Measurements from ENCODE around the gene LRRC73. TPM values are rescaled to one million over a fixed set of nuclear protein-coding genes. Genes with fewer than 3 reads are reported as not detected.

The LRRC73 gene
- total and polyA plus RNA-seq, 10 donors: 0.11 to 1.3 (median 0.64) TPM

- TF ChIP-seq POLR2A (IDR thresholded peaks at IDR 0.05) (no peak), CTCF (IDR thresholded peaks at IDR 0.05 in 8 of 11, conservative IDR thresholded peaks at IDR 0.05 in 3 of 11) (no peak)
- peaks cover 5 to 74% (median 61%) of the 10 kb centered on the region in 6 donors for H3K36me3 ChIP-seq
- peak overlapping the region; percentile 64 to 97 (median 84) for H3K4me3 ChIP-seq
- WGBS, 5 donors: 0 to 5% (median 1%) methylated on average over 10 of the region's 10 CpGs
- H3K27me3 ChIP-seq (replicated peaks in 1 of 7): no peaks in the 10 kb centered on the region
- intact Hi-C loops (cut with DNase I; ENCODE audit: low total_unique reads): no loop called here
- peak overlapping the region; percentile 58 to 97 (median 92) for H3K27ac ChIP-seq
- DNase-seq: no peak
- peaks cover 33 to 76% (median 48%) of the 10 kb centered on the region in 6 donors for H3K4me1 ChIP-seq
- H3K9me3 ChIP-seq: no peaks in the 10 kb centered on the region
Measured at GRCh38 chr6:43516367-43516696, 6.2 kb upstream of the LRRC73 start.

GRCh38 chr6:43515808-43516207 is 5.7 kb upstream of the LRRC73 start:
- no peak for DNase-seq
- intact Hi-C loops (cut with DNase I; ENCODE audit: low total_unique reads): no loop called here

GRCh38 chr6:43511824-43512415 is 1.8 kb upstream of the LRRC73 start:
- intact Hi-C loops (cut with DNase I; ENCODE audit: low total_unique reads): no loop called here
- H3K4me3 ChIP-seq: no peak overlapping the region
- WGBS, 5 donors: 85 to 91% (median 89%) methylated on average over 11 of the region's 11 CpGs
- peaks cover 32 to 91% (median 56%) of the 10 kb centered on the region in 6 donors for H3K4me1 ChIP-seq
- H3K27ac ChIP-seq: no peak overlapping the region
- peaks cover 5 to 53% (median 42%) of the 10 kb centered on the region in 6 donors for H3K36me3 ChIP-seq
- TF ChIP-seq CTCF (IDR thresholded peaks at IDR 0.05 in 8 of 11, conservative IDR thresholded peaks at IDR 0.05 in 3 of 11) (no peak), POLR2AphosphoS5 (IDR thresholded peaks at IDR 0.05) (peak in 1 of 3 donors; percentile 29)
- DNase-seq: peak; percentile 61
- peaks cover 3 to 31% (median 10%) of the 10 kb centered on the region in 7 donors for H3K27me3 ChIP-seq (replicated peaks in 1 of 7)
- H3K9me3 ChIP-seq: no peaks in the 10 kb centered on the region

More at GRCh38 chr6:43515808-43516207, 5.7 kb upstream of the LRRC73 start:
- no peaks in the 10 kb centered on the region for H3K9me3 ChIP-seq
- peaks cover 5 to 74% (median 60%) of the 10 kb centered on the region in 6 donors for H3K36me3 ChIP-seq
- peaks cover 33 to 81% (median 50%) of the 10 kb centered on the region in 6 donors for H3K4me1 ChIP-seq
- H3K27me3 ChIP-seq (replicated peaks in 1 of 7): no peaks in the 10 kb centered on the region
- peak overlapping the region; percentile 58 to 97 (median 92) for H3K27ac ChIP-seq
- peak overlapping the region; percentile 64 to 97 (median 84) for H3K4me3 ChIP-seq
- 70 to 82% (median 79%) methylated on average over 9 of the region's 9 CpGs for WGBS, 5 donors
- TF ChIP-seq CTCF (IDR thresholded peaks at IDR 0.05 in 8 of 11, conservative IDR thresholded peaks at IDR 0.05 in 3 of 11): no peak
- no peak for TF ChIP-seq POLR2A (IDR thresholded peaks at IDR 0.05)

GRCh38 chr6:43510827-43511163 is 649 bp upstream of the LRRC73 start:
- H3K4me3 ChIP-seq: peak overlapping the region in 6 of 8 donors; percentile 69 to 86 (median 82)
- TF ChIP-seq POLR2A (IDR thresholded peaks at IDR 0.05): no peak
- no peak for TF ChIP-seq CTCF (IDR thresholded peaks at IDR 0.05 in 8 of 11, conservative IDR thresholded peaks at IDR 0.05 in 3 of 11)
- no peak for TF ChIP-seq POLR2AphosphoS5 (IDR thresholded peaks at IDR 0.05)
- 89 to 95% (median 90%) methylated on average over 6 to 10 of the region's 10 CpGs for WGBS, 5 donors
- H3K27ac ChIP-seq: peak overlapping the region in 6 of 8 donors; percentile 29 to 78 (median 66)
- peaks cover 5 to 54% (median 42%) of the 10 kb centered on the region in 6 donors for H3K36me3 ChIP-seq
- intact Hi-C loops (cut with DNase I; ENCODE audit: low total_unique reads): no loop called here
- no peaks in the 10 kb centered on the region for H3K9me3 ChIP-seq
- H3K27me3 ChIP-seq (replicated peaks in 1 of 7): peaks cover 3 to 31% (median 10%) of the 10 kb centered on the region in 7 donors
- peak; percentile 79 for DNase-seq
- peaks cover 32 to 95% (median 59%) of the 10 kb centered on the region in 6 donors for H3K4me1 ChIP-seq

Data from spleen (tissue), 11 donors.